ENCODE results near the gene ZC3H4. TPM values are rescaled to one million over a fixed set of nuclear protein-coding genes. Genes with fewer than 3 reads are reported as not detected.

Gene ZC3H4
- total RNA-seq, 1 donor from 2014 or later = 43.5 TPM

GRCh38 chr19:47069795-47070194 lies 43.8 kb downstream of the ZC3H4 start:
- Mint-ChIP-seq H3K9me3 (ENCODE audit: low read depth) (no peaks in the 10 kb centered on the region), H3K36me3 (ENCODE audit: low read depth) (peaks cover 17% of the 10 kb centered on the region), H3K27ac (ENCODE audit: unreplicated experiment) (no peak overlapping the region), H3K4me3 (ENCODE audit: unreplicated experiment) (no peak overlapping the region), H3K27me3 (ENCODE audit: low read depth) (no peaks in the 10 kb centered on the region), H3K4me1 (ENCODE audit: low read depth) (no peaks in the 10 kb centered on the region)
- no peak for DNase-seq (ENCODE audit: low spot score)
- no peak for TF ChIP-seq CTCF (IDR thresholded peaks at IDR 0.05)

- no peaks in the 10 kb centered on the region for H3K9me3 Mint-ChIP-seq (ENCODE audit: low read depth)
- H3K27me3 Mint-ChIP-seq (ENCODE audit: low read depth) = no peaks in the 10 kb centered on the region
- no peak for DNase-seq (ENCODE audit: low spot score)
- no peak overlapping the region for H3K4me3 Mint-ChIP-seq (ENCODE audit: unreplicated experiment)
- H3K27ac Mint-ChIP-seq (ENCODE audit: unreplicated experiment) = peak overlapping the region; percentile 41
- no peaks in the 10 kb centered on the region for H3K4me1 Mint-ChIP-seq (ENCODE audit: low read depth)
- TF ChIP-seq CTCF (IDR thresholded peaks at IDR 0.05) = no peak
- peaks cover 17% of the 10 kb centered on the region for H3K36me3 Mint-ChIP-seq (ENCODE audit: low read depth)
Measured at GRCh38 chr19:47068876-47069406, 44.6 kb downstream of the ZC3H4 start.

GRCh38 chr19:47068246-47068645 lies 45.3 kb downstream of the ZC3H4 start:
- Mint-ChIP-seq H3K27me3 (ENCODE audit: low read depth) (no peaks in the 10 kb centered on the region), H3K27ac (ENCODE audit: unreplicated experiment) (no peak overlapping the region), H3K4me1 (ENCODE audit: low read depth) (no peaks in the 10 kb centered on the region), H3K9me3 (ENCODE audit: low read depth) (no peaks in the 10 kb centered on the region), H3K4me3 (ENCODE audit: unreplicated experiment) (no peak overlapping the region), H3K36me3 (ENCODE audit: low read depth) (peaks cover 15% of the 10 kb centered on the region)
- TF ChIP-seq CTCF (IDR thresholded peaks at IDR 0.05) = no peak
- DNase-seq (ENCODE audit: low spot score) = no peak

GRCh38 chr19:47067215-47067847 lies 46.2 kb downstream of the ZC3H4 start:
- TF ChIP-seq CTCF (IDR thresholded peaks at IDR 0.05) = no peak
- DNase-seq (ENCODE audit: low spot score) = no peak
- H3K9me3 Mint-ChIP-seq (ENCODE audit: low read depth) = no peaks in the 10 kb centered on the region
- peaks cover 13% of the 10 kb centered on the region for H3K36me3 Mint-ChIP-seq (ENCODE audit: low read depth)
- H3K4me1 Mint-ChIP-seq (ENCODE audit: low read depth) = no peaks in the 10 kb centered on the region
- no peak overlapping the region for H3K27ac Mint-ChIP-seq (ENCODE audit: unreplicated experiment)
- H3K4me3 Mint-ChIP-seq (ENCODE audit: unreplicated experiment) = no peak overlapping the region
- no peaks in the 10 kb centered on the region for H3K27me3 Mint-ChIP-seq (ENCODE audit: low read depth)

GRCh38 chr19:47066376-47067214 lies 47.0 kb downstream of the ZC3H4 start:
- Mint-ChIP-seq H3K36me3 (ENCODE audit: low read depth) (peaks cover 14% of the 10 kb centered on the region), H3K4me1 (ENCODE audit: low read depth) (no peaks in the 10 kb centered on the region), H3K27ac (ENCODE audit: unreplicated experiment) (no peak overlapping the region), H3K27me3 (ENCODE audit: low read depth) (no peaks in the 10 kb centered on the region), H3K4me3 (ENCODE audit: unreplicated experiment) (no peak overlapping the region), H3K9me3 (ENCODE audit: low read depth) (no peaks in the 10 kb centered on the region)
- DNase-seq (ENCODE audit: low spot score) = no peak
- TF ChIP-seq CTCF (IDR thresholded peaks at IDR 0.05) = no peak

Data from chondrocyte (in vitro differentiated cells).